Activated CD8-positive, alpha-beta T cell treated with anti-CD3 and anti-CD28 coated beads for 36 hours (primary cell): ENCODE results near the gene FRG2C. TPM values are rescaled to one million over a fixed set of nuclear protein-coding genes. Genes with fewer than 3 reads are reported as not detected.

Source experiments
- ATAC-seq: fragments of 200-7000 bp; cut with Tn5 transposase; one replicate; pipeline ENCODE4 v1.10.0; 2021; ENCODE audit warnings: mild to moderate bottlenecking, moderate library complexity
- CTCF ChIA-PET: fragments of 350-600 bp; sonication (Branson Sonifier 250); formaldehyde crosslinking; loops from one replicate; lab custom pipeline; 2021; ENCODE audit warnings: antibody characterized with exemption; lab: Charles Lee
- POLR2A ChIA-PET: fragments of 350-600 bp; sonication (Branson Sonifier 250); formaldehyde crosslinking; loops from one replicate; lab custom pipeline; 2021; ENCODE audit warnings: antibody characterized with exemption; lab: Charles Lee
- DNase-seq: peaks from one replicate; pipeline ENCODE4 v3.0.0-alpha.2; 2020
- H3K27ac Mint-ChIP-seq: one replicate; pipeline ENCODE4 v1.8.0; 2021; ENCODE audit warnings: mild to moderate bottlenecking, mixed read lengths
- H3K27me3 Mint-ChIP-seq: one replicate; pipeline ENCODE4 v1.8.0; 2021; ENCODE audit warnings: mixed read lengths
- H3K36me3 Mint-ChIP-seq: one replicate; pipeline ENCODE4 v1.8.0; 2021; ENCODE audit warnings: low read depth, mixed read lengths
- H3K4me1 Mint-ChIP-seq: one replicate; pipeline ENCODE4 v1.8.0; 2021; ENCODE audit warnings: low read depth, mixed read lengths
- H3K4me3 Mint-ChIP-seq: one replicate; pipeline ENCODE4 v1.8.0; 2021; ENCODE audit warnings: mild to moderate bottlenecking, moderate library complexity, mixed read lengths
- H3K9me3 Mint-ChIP-seq: one replicate; pipeline ENCODE4 v1.8.0; 2021; ENCODE audit warnings: mixed read lengths
- intact Hi-C: fragments of 100-400 bp; cut with micrococcal nuclease; formaldehyde crosslinking; loops from one replicate; pipeline ENCODE4 v1.10.0; 2022
- microRNA-seq: library from miRNA; unstranded; fragments of <30 nt; microRNA quantifications from one replicate; pipeline ENCODE4 v1.2.0, GENCODE V29; 2022; ENCODE audit warnings: borderline microRNAs expressed, borderline replicate concordance
- total RNA-seq, 2 experiments: library from RNA; stranded (reverse); gene quantifications; one replicate each; pipeline ENCODE4 v1.2.3, GENCODE V29; 2021
- TF ChIP-seq, protein P1 (sequence below): fragments of 200-600 bp; IDR thresholded peaks from one replicate; pipeline ENCODE4 v1.8.0; 2022; ENCODE audit warnings: antibody characterized with exemption, mild to moderate bottlenecking

The FRG2C gene
- total RNA-seq, 2 experiments from 2014 or later = not detected

- DNase-seq = no peak
- POLR2A ChIA-PET = no interaction called here
Measured at GRCh38 chr3:75687323-75687722, 23.2 kb downstream of the FRG2C start.

GRCh38 chr3:75692061-75692460 is 27.9 kb downstream of the FRG2C start:
- no peaks in the 10 kb centered on the region for H3K27me3 Mint-ChIP-seq
- ChIA-PET POLR2A (no interaction called here), CTCF (no interaction called here)
- intact Hi-C loops = no loop called here
- no peak for DNase-seq
- no peaks in the 10 kb centered on the region for H3K4me1 Mint-ChIP-seq
- TF ChIP-seq, protein P1, sequence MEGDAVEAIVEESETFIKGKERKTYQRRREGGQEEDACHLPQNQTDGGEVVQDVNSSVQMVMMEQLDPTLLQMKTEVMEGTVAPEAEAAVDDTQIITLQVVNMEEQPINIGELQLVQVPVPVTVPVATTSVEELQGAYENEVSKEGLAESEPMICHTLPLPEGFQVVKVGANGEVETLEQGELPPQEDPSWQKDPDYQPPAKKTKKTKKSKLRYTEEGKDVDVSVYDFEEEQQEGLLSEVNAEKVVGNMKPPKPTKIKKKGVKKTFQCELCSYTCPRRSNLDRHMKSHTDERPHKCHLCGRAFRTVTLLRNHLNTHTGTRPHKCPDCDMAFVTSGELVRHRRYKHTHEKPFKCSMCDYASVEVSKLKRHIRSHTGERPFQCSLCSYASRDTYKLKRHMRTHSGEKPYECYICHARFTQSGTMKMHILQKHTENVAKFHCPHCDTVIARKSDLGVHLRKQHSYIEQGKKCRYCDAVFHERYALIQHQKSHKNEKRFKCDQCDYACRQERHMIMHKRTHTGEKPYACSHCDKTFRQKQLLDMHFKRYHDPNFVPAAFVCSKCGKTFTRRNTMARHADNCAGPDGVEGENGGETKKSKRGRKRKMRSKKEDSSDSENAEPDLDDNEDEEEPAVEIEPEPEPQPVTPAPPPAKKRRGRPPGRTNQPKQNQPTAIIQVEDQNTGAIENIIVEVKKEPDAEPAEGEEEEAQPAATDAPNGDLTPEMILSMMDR = no peak
- ATAC-seq = no peak
- no peak overlapping the region for H3K4me3 Mint-ChIP-seq
- no peaks in the 10 kb centered on the region for H3K36me3 Mint-ChIP-seq
- no peak overlapping the region for H3K27ac Mint-ChIP-seq
- H3K9me3 Mint-ChIP-seq = peaks cover 24% of the 10 kb centered on the region

More at GRCh38 chr3:75687323-75687722, 23.2 kb downstream of the FRG2C start:
- Mint-ChIP-seq H3K9me3 (peaks cover 21% of the 10 kb centered on the region), H3K27me3 (no peaks in the 10 kb centered on the region), H3K36me3 (no peaks in the 10 kb centered on the region), H3K4me1 (no peaks in the 10 kb centered on the region), H3K4me3 (no peak overlapping the region), H3K27ac (no peak overlapping the region)
- TF ChIP-seq, protein P1 = no peak
- CTCF ChIA-PET = no interaction called here
- intact Hi-C loops = no loop called here
- no peak for ATAC-seq

Small RNA genes lying within 50 kb of the gene (microRNA-seq; reads per million reads assigned to microRNA genes)
- gene MIR1324 = not detected

Other genes starting within 250 kb of the FRG2C start
- 10 to 100 TPM; 14.2 to 15.2 TPM for gene ZNF717, start 121.2 kb downstream of the FRG2C start, total RNA-seq